HG03469 (cell line): Measurements from ENCODE around the gene CACNA2D3.

Experiments used
- ATAC-seq: cut with Tn5 transposase; IDR thresholded peaks from one replicate; pipeline ENCODE4 v1.9.1; 2021; ENCODE audit warnings: mild to moderate bottlenecking, moderate library complexity, moderate number of reproducible peaks; ENCODE audit not compliant: unreplicated experiment

The CACNA2D3 gene

GRCh38 chr3:54358969-54359694 lies 236.8 kb downstream of the CACNA2D3 start:
- no peak for ATAC-seq

GRCh38 chr3:54360320-54360719 lies 238.0 kb downstream of the CACNA2D3 start:
- ATAC-seq, result no peak

- ATAC-seq, result no peak
These were observed 239.5 kb downstream of the CACNA2D3 start for GRCh38 chr3:54361746-54362283.

- ATAC-seq, result no peak
These were observed 243.8 kb downstream of the CACNA2D3 start for GRCh38 chr3:54366007-54366750.

- no peak for ATAC-seq
These were observed 244.5 kb downstream of the CACNA2D3 start for GRCh38 chr3:54366839-54367238.

- no peak for ATAC-seq
These were observed 249.9 kb downstream of the CACNA2D3 start for GRCh38 chr3:54372232-54372631.

- ATAC-seq, result no peak
These were observed 252.0 kb downstream of the CACNA2D3 start for GRCh38 chr3:54374214-54374852.

GRCh38 chr3:54376142-54376807 lies 253.9 kb downstream of the CACNA2D3 start:
- no peak for ATAC-seq

GRCh38 chr3:54376939-54377578 lies 254.7 kb downstream of the CACNA2D3 start:
- no peak for ATAC-seq

- ATAC-seq, result no peak
These were observed 255.8 kb downstream of the CACNA2D3 start for GRCh38 chr3:54378184-54378583.

- ATAC-seq, result no peak
These were observed 261.9 kb downstream of the CACNA2D3 start for GRCh38 chr3:54384279-54384678.

GRCh38 chr3:54390582-54390981 lies 268.2 kb downstream of the CACNA2D3 start:
- ATAC-seq, result no peak

GRCh38 chr3:54393150-54393549 lies 270.8 kb downstream of the CACNA2D3 start:
- ATAC-seq, result no peak

GRCh38 chr3:54408328-54408727 lies 286.0 kb downstream of the CACNA2D3 start:
- no peak for ATAC-seq

GRCh38 chr3:54421943-54422342 lies 299.6 kb downstream of the CACNA2D3 start:
- no peak for ATAC-seq

- ATAC-seq, result no peak
These were observed 301.9 kb downstream of the CACNA2D3 start for GRCh38 chr3:54424292-54424691.

GRCh38 chr3:54426381-54426780 lies 304.0 kb downstream of the CACNA2D3 start:
- no peak for ATAC-seq

- no peak for ATAC-seq
These were observed 305.1 kb downstream of the CACNA2D3 start for GRCh38 chr3:54427501-54427900.

GRCh38 chr3:54427941-54428871 lies 305.9 kb downstream of the CACNA2D3 start:
- no peak for ATAC-seq
